Measurements from ENCODE around the gene SPRTN. TPM values are rescaled to one million over a fixed set of nuclear protein-coding genes. Genes with fewer than 3 reads are reported as not detected.

The SPRTN gene, protein sequence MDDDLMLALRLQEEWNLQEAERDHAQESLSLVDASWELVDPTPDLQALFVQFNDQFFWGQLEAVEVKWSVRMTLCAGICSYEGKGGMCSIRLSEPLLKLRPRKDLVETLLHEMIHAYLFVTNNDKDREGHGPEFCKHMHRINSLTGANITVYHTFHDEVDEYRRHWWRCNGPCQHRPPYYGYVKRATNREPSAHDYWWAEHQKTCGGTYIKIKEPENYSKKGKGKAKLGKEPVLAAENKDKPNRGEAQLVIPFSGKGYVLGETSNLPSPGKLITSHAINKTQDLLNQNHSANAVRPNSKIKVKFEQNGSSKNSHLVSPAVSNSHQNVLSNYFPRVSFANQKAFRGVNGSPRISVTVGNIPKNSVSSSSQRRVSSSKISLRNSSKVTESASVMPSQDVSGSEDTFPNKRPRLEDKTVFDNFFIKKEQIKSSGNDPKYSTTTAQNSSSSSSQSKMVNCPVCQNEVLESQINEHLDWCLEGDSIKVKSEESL
- polyA plus RNA-seq (2013), result 8.6 TPM

GRCh38 chr1:231338270-231339128 is at the start of gene SPRTN:
Gene SPRTN (plus strand): TSS chr1:231338293. CDS start chr1:231338384, 91 bp downstream.
- 0% methylated on average over 22 of the region's 43 CpGs for WGBS (ENCODE audit: insufficient coverage)
- ChIA-PET CTCF (interaction anchor here (1.1 to 2.3 kb wide), 4 partner anchors 11 to 23 kb away, joined by 3 to 16 read pairs (median 4); no protein-coding TSS in a partner anchor), POLR2A (no interaction called here)
- peak within 1 kb of the TSS; percentile 89 to 100 (median 99) for H3K4me3 ChIP-seq (ENCODE audit: control insufficient read depth in 1 of 7, extremely low read depth in 1 of 7, insufficient read depth in 4 of 7, low read depth in 2 of 7, low read length in 6 of 7)
- peak; percentile 11 to 53 (median 44) for DNase-seq
- peak within 1 kb of the TSS; percentile 99 for H3K27ac ChIP-seq (ENCODE audit: insufficient read depth in 1 of 2, low read depth in 1 of 2, low read length in 2 of 2, poor library complexity in 1 of 2, severe bottlenecking in 2 of 2)
- no peaks in the 10 kb centered on the region for H3K9me3 ChIP-seq (ENCODE audit: control extremely low read depth in 1 of 5, control insufficient read depth in 4 of 5, insufficient read depth in 2 of 5, low read depth in 1 of 5, low read length in 4 of 5)
- H3K36me3 ChIP-seq (ENCODE audit: control insufficient read depth in 4 of 4, insufficient read depth in 4 of 4, low read length in 3 of 4), result peaks cover 2 to 13% (median 4%) of the 10 kb centered on the region in 4 experiments
- H3K4me1 ChIP-seq (ENCODE audit: control extremely low read depth in 1 of 4, control insufficient read depth in 4 of 4, insufficient read depth in 4 of 4, low read length in 3 of 4), result peaks cover 28 to 50% (median 44%) of the 10 kb centered on the region in 4 experiments
- H3K27me3 ChIP-seq (replicated peaks in 2 of 5; ENCODE audit: control insufficient read depth in 4 of 5, insufficient read depth in 5 of 5, low read length in 4 of 5), result no peaks in the 10 kb centered on the region

- H3K4me3 ChIP-seq (ENCODE audit: control insufficient read depth in 1 of 7, extremely low read depth in 1 of 7, insufficient read depth in 4 of 7, low read depth in 2 of 7, low read length in 6 of 7), result no peak overlapping the region
- 100% methylated on average over 4 of the region's 4 CpGs for WGBS (ENCODE audit: insufficient coverage)
- H3K27ac ChIP-seq (ENCODE audit: insufficient read depth in 1 of 2, low read depth in 1 of 2, low read length in 2 of 2, poor library complexity in 1 of 2, severe bottlenecking in 2 of 2), result no peak overlapping the region
- ChIA-PET CTCF (no interaction called here), POLR2A (no interaction called here)
- H3K27me3 ChIP-seq (replicated peaks in 2 of 5; ENCODE audit: control insufficient read depth in 4 of 5, insufficient read depth in 5 of 5, low read length in 4 of 5), result no peaks in the 10 kb centered on the region
- H3K9me3 ChIP-seq (ENCODE audit: control extremely low read depth in 1 of 5, control insufficient read depth in 4 of 5, insufficient read depth in 2 of 5, low read depth in 1 of 5, low read length in 4 of 5), result no peaks in the 10 kb centered on the region
- no peaks in the 10 kb centered on the region for H3K4me1 ChIP-seq (ENCODE audit: control extremely low read depth in 1 of 4, control insufficient read depth in 4 of 4, insufficient read depth in 4 of 4, low read length in 3 of 4)
- no peaks in the 10 kb centered on the region for H3K36me3 ChIP-seq (ENCODE audit: control insufficient read depth in 4 of 4, insufficient read depth in 4 of 4, low read length in 3 of 4)
- no peak for DNase-seq
Measured at GRCh38 chr1:231295938-231296337, 42.2 kb upstream of the SPRTN start.

DNA sequence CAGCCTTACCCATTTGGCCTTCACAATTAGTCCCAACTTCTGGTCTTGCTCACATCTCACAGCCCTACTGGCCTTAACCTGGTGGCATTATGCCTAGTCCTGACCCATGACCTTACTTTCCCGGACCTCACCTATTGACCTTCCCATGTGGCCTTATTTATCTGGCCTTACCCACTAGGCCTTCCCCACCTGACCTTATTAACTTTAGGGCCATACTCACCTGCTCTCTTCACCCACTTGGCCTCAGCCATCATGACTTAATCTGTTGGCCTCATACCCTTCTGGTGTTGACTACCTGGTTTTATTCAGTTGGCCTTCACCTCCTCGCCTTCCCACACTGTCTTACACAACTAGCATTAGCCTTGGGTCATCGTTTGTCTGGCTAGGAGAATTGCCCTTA is 36.1 kb upstream of the SPRTN start:
- Histone ChIP-seq H3K4me1 (ENCODE audit: control extremely low read depth in 1 of 4, control insufficient read depth in 4 of 4, insufficient read depth in 4 of 4, low read length in 3 of 4) (no peaks in the 10 kb centered on the region), H3K27me3 (replicated peaks in 2 of 5; ENCODE audit: control insufficient read depth in 4 of 5, insufficient read depth in 5 of 5, low read length in 4 of 5) (no peaks in the 10 kb centered on the region), H3K4me3 (ENCODE audit: control insufficient read depth in 1 of 7, extremely low read depth in 1 of 7, insufficient read depth in 4 of 7, low read depth in 2 of 7, low read length in 6 of 7) (no peak overlapping the region), H3K9me3 (ENCODE audit: control extremely low read depth in 1 of 5, control insufficient read depth in 4 of 5, insufficient read depth in 2 of 5, low read depth in 1 of 5, low read length in 4 of 5) (no peaks in the 10 kb centered on the region), H3K27ac (ENCODE audit: insufficient read depth in 1 of 2, low read depth in 1 of 2, low read length in 2 of 2, poor library complexity in 1 of 2, severe bottlenecking in 2 of 2) (no peak overlapping the region), H3K36me3 (ENCODE audit: control insufficient read depth in 4 of 4, insufficient read depth in 4 of 4, low read length in 3 of 4) (no peaks in the 10 kb centered on the region)
- no peak for DNase-seq
- 96% methylated on average over 3 of the region's 3 CpGs for WGBS (ENCODE audit: insufficient coverage)
- CTCF ChIA-PET, result no interaction called here
- POLR2A ChIA-PET, result no interaction called here

- no peak for DNase-seq
- Histone ChIP-seq H3K9me3 (ENCODE audit: control extremely low read depth in 1 of 5, control insufficient read depth in 4 of 5, insufficient read depth in 2 of 5, low read depth in 1 of 5, low read length in 4 of 5) (no peaks in the 10 kb centered on the region), H3K4me1 (ENCODE audit: control extremely low read depth in 1 of 4, control insufficient read depth in 4 of 4, insufficient read depth in 4 of 4, low read length in 3 of 4) (no peaks in the 10 kb centered on the region), H3K27ac (ENCODE audit: insufficient read depth in 1 of 2, low read depth in 1 of 2, low read length in 2 of 2, poor library complexity in 1 of 2, severe bottlenecking in 2 of 2) (no peak overlapping the region), H3K27me3 (replicated peaks in 2 of 5; ENCODE audit: control insufficient read depth in 4 of 5, insufficient read depth in 5 of 5, low read length in 4 of 5) (no peaks in the 10 kb centered on the region), H3K4me3 (ENCODE audit: control insufficient read depth in 1 of 7, extremely low read depth in 1 of 7, insufficient read depth in 4 of 7, low read depth in 2 of 7, low read length in 6 of 7) (no peak overlapping the region), H3K36me3 (ENCODE audit: control insufficient read depth in 4 of 4, insufficient read depth in 4 of 4, low read length in 3 of 4) (no peaks in the 10 kb centered on the region)
- WGBS (ENCODE audit: insufficient coverage), result 100% methylated on average over 7 of the region's 10 CpGs
- ChIA-PET CTCF (interaction anchor here (0.9 kb wide), 1 partner anchor 8 kb away, joined by 3 read pairs; no protein-coding TSS in a partner anchor), POLR2A (no interaction called here)
Measured at GRCh38 chr1:231310391-231310934, 27.6 kb upstream of the SPRTN start.

GRCh38 chr1:231311720-231312431 is 26.2 kb upstream of the SPRTN start:
- Histone ChIP-seq H3K4me3 (ENCODE audit: control insufficient read depth in 1 of 7, extremely low read depth in 1 of 7, insufficient read depth in 4 of 7, low read depth in 2 of 7, low read length in 6 of 7) (no peak overlapping the region), H3K36me3 (ENCODE audit: control insufficient read depth in 4 of 4, insufficient read depth in 4 of 4, low read length in 3 of 4) (no peaks in the 10 kb centered on the region), H3K27me3 (replicated peaks in 2 of 5; ENCODE audit: control insufficient read depth in 4 of 5, insufficient read depth in 5 of 5, low read length in 4 of 5) (no peaks in the 10 kb centered on the region), H3K4me1 (ENCODE audit: control extremely low read depth in 1 of 4, control insufficient read depth in 4 of 4, insufficient read depth in 4 of 4, low read length in 3 of 4) (no peaks in the 10 kb centered on the region), H3K9me3 (ENCODE audit: control extremely low read depth in 1 of 5, control insufficient read depth in 4 of 5, insufficient read depth in 2 of 5, low read depth in 1 of 5, low read length in 4 of 5) (no peaks in the 10 kb centered on the region), H3K27ac (ENCODE audit: insufficient read depth in 1 of 2, low read depth in 1 of 2, low read length in 2 of 2, poor library complexity in 1 of 2, severe bottlenecking in 2 of 2) (no peak overlapping the region)
- DNase-seq, result no peak
- ChIA-PET POLR2A (no interaction called here), CTCF (no interaction called here)
- 95% methylated on average over 8 of the region's 8 CpGs for WGBS (ENCODE audit: insufficient coverage)

DNA sequence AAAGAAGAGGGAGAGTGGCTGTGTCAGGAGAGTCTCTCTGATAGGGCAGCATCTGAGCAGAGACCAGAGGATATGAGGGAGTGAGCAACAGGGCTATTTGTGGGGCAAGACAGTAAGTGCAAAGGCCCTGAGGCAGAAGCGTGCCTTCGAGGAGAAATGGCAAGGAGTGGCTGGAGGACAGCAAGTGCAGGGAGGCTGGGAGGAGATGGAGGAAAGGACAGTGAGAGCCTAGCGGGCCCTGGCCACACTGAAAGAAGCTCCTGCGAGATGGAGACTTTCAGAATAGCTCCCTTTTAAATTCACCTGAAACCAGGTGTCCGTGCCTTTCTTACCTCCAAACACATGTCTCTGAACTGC is 25.7 kb upstream of the SPRTN start:
- Histone ChIP-seq H3K27me3 (replicated peaks in 2 of 5; ENCODE audit: control insufficient read depth in 4 of 5, insufficient read depth in 5 of 5, low read length in 4 of 5) (no peaks in the 10 kb centered on the region), H3K4me1 (ENCODE audit: control extremely low read depth in 1 of 4, control insufficient read depth in 4 of 4, insufficient read depth in 4 of 4, low read length in 3 of 4) (no peaks in the 10 kb centered on the region), H3K4me3 (ENCODE audit: control insufficient read depth in 1 of 7, extremely low read depth in 1 of 7, insufficient read depth in 4 of 7, low read depth in 2 of 7, low read length in 6 of 7) (no peak overlapping the region), H3K27ac (ENCODE audit: insufficient read depth in 1 of 2, low read depth in 1 of 2, low read length in 2 of 2, poor library complexity in 1 of 2, severe bottlenecking in 2 of 2) (no peak overlapping the region), H3K36me3 (ENCODE audit: control insufficient read depth in 4 of 4, insufficient read depth in 4 of 4, low read length in 3 of 4) (no peaks in the 10 kb centered on the region), H3K9me3 (ENCODE audit: control extremely low read depth in 1 of 5, control insufficient read depth in 4 of 5, insufficient read depth in 2 of 5, low read depth in 1 of 5, low read length in 4 of 5) (no peaks in the 10 kb centered on the region)
- POLR2A ChIA-PET, result no interaction called here
- CTCF ChIA-PET, result no interaction called here
- DNase-seq, result no peak
- WGBS (ENCODE audit: insufficient coverage), result 93% methylated on average over 3 of the region's 5 CpGs

Measured in common myeloid progenitor, CD34-positive (primary cell).